AG08395 (cell line): ENCODE data around the gene PSG6.
"Not testable (repeated sequence)": the region's sequence is repeated elsewhere in the genome, so short reads cannot be mapped to it uniquely, and the experiment has no call there.

Source experiments
- DNase-seq: peaks from one replicate; pipeline ENCODE4 v3.0.0; 2012; ENCODE audit warnings: mixed read lengths, low spot score

PSG6 gene

GRCh38 chr19:42917634-42918033 lies at the start of gene PSG6:
Gene PSG6 (minus strand): TSS chr19:42917894. CDS start chr19:42917792, 102 bp downstream.
- DNase-seq = not testable (repeated sequence)

GRCh38 chr19:42965176-42965575 lies 47.5 kb upstream of the PSG6 start:
- peak; percentile 57 for DNase-seq

GRCh38 chr19:42961119-42961518 lies 43.4 kb upstream of the PSG6 start:
- no peak for DNase-seq

- not testable (repeated sequence) for DNase-seq
Measured at GRCh38 chr19:42952126-42952525, 34.4 kb upstream of the PSG6 start.

- not testable (repeated sequence) for DNase-seq
Measured at GRCh38 chr19:42951476-42951875, 33.8 kb upstream of the PSG6 start.

- peak; percentile 11 for DNase-seq
Measured at GRCh38 chr19:42942187-42942789, 24.6 kb upstream of the PSG6 start.

- DNase-seq = not testable (repeated sequence)
Measured at GRCh38 chr19:42937107-42937506, 19.4 kb upstream of the PSG6 start, which contains the start of gene PSG7. Gene PSG7 (minus strand): TSS chr19:42937207. CDS start chr19:42937076, 131 bp downstream.

- not testable (repeated sequence) for DNase-seq
Measured at GRCh38 chr19:42934726-42935125, 17.0 kb upstream of the PSG6 start.

- not testable (repeated sequence) for DNase-seq
Measured at GRCh38 chr19:42934183-42934582, 16.5 kb upstream of the PSG6 start.

GRCh38 chr19:42933412-42933811 lies 15.7 kb upstream of the PSG6 start:
- not testable (repeated sequence) for DNase-seq

GRCh38 chr19:42932485-42933101 lies 14.9 kb upstream of the PSG6 start:
- DNase-seq = peak; percentile 72

- not testable (repeated sequence) for DNase-seq
Measured at GRCh38 chr19:42930214-42930613, 12.5 kb upstream of the PSG6 start.

GRCh38 chr19:42928896-42929295 lies 11.2 kb upstream of the PSG6 start:
- no peak for DNase-seq

- DNase-seq = no peak
Measured at GRCh38 chr19:42926781-42927180, 9.1 kb upstream of the PSG6 start.

GRCh38 chr19:42923106-42923505 lies 5.4 kb upstream of the PSG6 start:
- peak; percentile 21 for DNase-seq

- DNase-seq = not testable (repeated sequence)
Measured at GRCh38 chr19:42920971-42921370, 3.3 kb upstream of the PSG6 start.

GRCh38 chr19:42919757-42920079 lies 2.0 kb upstream of the PSG6 start:
- no peak for DNase-seq

- not testable (repeated sequence) for DNase-seq
Measured at GRCh38 chr19:42919070-42919756, 1.5 kb upstream of the PSG6 start.

- not testable (repeated sequence) for DNase-seq
Measured at GRCh38 chr19:42918377-42919069, 829 bp upstream of the PSG6 start.

- DNase-seq = not testable (repeated sequence)
Measured at GRCh38 chr19:42916931-42917330, 763 bp downstream of the PSG6 start.

- DNase-seq = not testable (repeated sequence)
Measured at GRCh38 chr19:42913516-42913915, 4.2 kb downstream of the PSG6 start.

GRCh38 chr19:42912941-42913340 lies 4.8 kb downstream of the PSG6 start:
- not testable (repeated sequence) for DNase-seq
